ENCODE data around the gene IZUMO4.

IZUMO4 gene, protein sequence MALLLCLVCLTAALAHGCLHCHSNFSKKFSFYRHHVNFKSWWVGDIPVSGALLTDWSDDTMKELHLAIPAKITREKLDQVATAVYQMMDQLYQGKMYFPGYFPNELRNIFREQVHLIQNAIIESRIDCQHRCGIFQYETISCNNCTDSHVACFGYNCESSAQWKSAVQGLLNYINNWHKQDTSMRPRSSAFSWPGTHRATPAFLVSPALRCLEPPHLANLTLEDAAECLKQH

DNA sequence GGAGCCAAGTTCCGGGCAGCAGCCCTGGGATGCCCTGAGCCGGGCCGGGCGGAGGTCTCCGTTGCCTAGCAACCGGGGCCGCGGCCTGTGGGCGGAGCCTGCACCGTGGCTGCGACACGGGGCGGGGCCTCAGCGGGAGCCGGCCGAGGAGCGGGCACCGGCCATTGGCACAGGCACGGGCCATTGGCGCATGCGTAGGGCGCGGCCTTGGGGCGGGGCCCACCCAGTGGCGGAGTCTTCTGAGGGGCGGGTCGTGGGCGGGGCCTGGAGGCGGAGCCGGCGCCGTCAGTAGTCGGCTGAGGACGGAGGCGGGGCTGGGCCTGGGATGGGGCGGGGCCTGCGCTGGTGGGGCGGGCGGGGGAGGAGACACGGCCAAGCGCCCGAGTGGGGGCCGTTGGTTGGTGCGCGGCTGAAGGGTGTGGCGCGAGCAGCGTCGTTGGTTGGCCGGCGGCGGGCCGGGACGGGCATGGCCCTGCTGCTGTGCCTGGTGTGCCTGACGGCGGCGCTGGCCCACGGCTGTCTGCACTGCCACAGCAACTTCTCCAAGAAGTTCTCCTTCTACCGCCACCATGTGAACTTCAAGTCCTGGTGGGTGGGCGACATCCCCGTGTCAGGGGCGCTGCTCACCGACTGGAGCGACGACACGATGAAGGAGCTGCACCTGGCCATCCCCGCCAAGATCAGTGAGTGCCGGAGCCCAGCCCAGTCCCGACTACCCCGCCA is at the start of gene IZUMO4:
IZUMO4 (plus strand) TSS at position 436 of the 723 bp plus-strand sequence; CDS start at position 467, 31 bp downstream.
- peak within 1 kb of the TSS; percentile 55 to 85 (median 64) for H3K4me3 ChIP-seq

DNA sequence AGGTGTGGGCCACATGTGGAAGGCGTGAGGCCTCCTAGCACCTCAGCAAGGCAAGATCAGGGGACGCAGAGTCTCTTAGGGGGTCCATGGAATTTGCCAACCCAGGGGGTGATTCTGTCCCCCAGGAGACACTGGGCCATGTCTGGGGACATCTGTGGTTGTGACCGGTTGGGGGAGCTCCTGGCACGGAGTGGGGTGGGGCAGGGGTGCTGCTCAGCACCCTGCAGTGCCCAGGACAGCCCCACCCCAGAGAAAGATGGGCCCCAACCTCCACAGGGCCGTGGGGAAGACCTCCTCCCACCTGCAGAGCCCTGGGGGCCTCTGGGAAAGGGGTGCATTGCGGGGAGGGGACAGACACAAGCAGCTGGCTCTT is 49.7 kb upstream of the IZUMO4 start:
- no peak overlapping the region for H3K4me3 ChIP-seq
- peak overlapping the region in 12 of 21 experiments; percentile 9 to 98 (median 92) for H3K27ac ChIP-seq

More for the DNA sequence above, at the start of gene IZUMO4:
- peak within 1 kb of the TSS; percentile 63 to 98 (median 94) for H3K27ac ChIP-seq

DNA sequence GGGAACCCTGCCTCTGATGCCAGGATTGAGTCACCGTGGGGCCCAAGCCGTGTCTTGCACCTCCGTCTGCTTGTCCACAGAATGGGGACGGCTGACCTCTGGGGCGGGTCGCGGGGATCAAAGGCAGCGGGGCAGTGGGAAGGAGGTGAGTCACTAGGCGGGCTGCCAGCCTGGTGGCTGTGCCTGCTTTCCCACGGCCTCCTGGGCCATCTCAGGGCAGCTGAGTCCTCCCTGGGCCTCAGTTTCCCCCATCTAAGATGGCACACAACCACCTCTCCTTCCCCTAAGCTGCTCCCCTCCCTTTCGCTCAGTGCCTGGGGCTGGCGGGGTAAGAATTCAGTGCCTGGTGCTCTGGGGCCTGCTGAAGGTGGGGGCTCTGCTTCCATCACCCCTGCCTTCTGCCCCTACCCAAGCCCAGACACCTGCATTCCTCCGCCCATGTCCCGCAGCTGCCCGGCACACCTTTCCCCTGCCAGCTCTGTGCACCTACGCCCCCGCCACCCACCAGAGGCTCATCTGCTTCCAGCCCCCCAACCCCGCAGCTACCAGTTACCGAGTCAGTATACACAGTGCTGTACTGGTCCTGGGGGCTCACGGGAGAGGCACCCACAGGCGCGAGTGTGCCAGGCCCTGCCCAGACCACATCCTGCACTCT is 49.1 kb upstream of the IZUMO4 start:
- H3K4me3 ChIP-seq, result peak overlapping the region in 1 of 7 experiments; percentile 98

DNA sequence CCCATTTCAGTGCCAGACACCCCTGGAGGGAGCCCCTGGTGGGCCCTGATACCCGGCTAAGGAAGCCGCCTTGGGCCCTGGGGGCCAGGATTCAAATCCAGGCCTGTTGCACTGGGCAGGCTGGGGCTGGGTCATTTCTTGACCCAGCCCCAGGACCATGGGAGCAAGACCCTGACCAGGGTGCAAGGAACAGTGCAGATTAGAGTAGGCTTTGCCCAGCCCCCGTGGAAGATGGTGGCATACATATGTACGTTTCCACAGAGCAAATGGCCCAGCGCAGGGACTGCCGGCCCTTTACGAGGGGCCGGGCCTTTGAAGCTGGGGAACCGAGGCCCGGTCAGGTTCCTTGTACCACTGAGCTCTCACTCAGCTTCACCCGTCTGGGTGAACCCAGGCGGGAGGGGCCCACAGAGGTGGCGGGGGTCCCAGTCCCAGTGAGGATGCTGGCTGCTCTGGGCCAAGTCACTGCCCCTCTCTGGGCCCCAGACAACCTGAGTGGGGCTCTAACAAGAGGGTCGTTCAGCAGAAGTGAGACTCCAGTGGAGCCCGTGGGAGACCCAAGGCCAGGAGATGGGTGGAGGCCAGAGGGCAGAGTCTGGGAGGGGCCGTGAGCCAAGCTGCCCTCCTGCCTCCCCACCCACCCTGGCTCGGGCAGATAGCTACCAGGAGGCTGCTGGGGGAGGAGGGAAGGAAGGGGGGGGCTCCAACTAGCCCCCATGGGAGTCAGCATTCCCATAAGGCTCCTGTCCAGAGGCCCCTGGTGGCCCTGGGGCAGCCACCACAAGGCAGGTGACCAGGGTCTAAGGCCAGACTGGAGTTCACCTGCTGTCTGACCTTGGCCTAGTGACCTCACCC is 48.4 kb upstream of the IZUMO4 start:
- peak overlapping the region in 18 of 21 experiments; percentile 34 to 98 (median 94) for H3K27ac ChIP-seq
- H3K4me3 ChIP-seq, result peak overlapping the region in 6 of 7 experiments; percentile 78 to 98 (median 88)

More for the DNA sequence above, 49.1 kb upstream of the IZUMO4 start:
- H3K27ac ChIP-seq, result peak overlapping the region in 14 of 21 experiments; percentile 9 to 98 (median 92)

DNA sequence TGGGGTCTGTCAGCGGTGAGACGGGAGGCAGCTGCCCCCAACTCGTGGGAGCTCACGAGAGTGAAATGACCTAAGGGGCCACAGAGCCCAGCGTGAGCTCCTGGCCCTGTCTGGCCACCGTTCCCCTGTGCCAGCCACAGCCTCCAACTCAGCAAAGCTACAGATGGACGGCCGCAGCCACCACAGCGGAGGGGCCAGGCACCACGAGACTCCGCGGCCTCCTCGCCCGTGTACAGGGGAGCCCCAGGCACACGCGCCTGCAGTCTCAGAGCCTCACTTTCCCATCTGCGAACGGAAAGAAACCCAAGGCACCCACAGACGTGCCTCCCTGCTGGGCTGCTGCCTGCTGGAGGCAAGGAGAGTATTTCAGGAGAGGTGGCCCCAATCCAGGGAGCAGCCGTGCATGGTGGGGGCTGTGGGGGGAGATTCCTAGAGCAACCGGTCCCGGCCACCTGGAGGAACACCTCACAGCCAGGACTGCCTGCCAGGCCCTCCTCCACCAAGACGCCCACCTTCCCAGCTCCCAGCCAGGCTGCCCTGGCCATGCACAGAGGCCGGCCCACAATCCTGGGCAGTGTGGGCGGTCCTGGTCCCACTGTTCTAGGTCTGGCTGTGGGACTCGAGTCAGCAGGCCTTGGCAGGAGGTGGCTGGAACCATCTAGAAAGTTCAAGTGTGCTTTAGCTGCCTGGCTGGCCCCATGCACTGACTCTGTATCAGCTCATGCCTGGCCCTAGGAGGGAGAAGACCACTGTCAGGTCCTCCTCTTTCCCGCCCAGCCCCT is 47.6 kb upstream of the IZUMO4 start:
- H3K27ac ChIP-seq, result peak overlapping the region in 20 of 21 experiments; percentile 34 to 98 (median 93)
- H3K4me3 ChIP-seq, result peak overlapping the region; percentile 78 to 98 (median 94)

DNA sequence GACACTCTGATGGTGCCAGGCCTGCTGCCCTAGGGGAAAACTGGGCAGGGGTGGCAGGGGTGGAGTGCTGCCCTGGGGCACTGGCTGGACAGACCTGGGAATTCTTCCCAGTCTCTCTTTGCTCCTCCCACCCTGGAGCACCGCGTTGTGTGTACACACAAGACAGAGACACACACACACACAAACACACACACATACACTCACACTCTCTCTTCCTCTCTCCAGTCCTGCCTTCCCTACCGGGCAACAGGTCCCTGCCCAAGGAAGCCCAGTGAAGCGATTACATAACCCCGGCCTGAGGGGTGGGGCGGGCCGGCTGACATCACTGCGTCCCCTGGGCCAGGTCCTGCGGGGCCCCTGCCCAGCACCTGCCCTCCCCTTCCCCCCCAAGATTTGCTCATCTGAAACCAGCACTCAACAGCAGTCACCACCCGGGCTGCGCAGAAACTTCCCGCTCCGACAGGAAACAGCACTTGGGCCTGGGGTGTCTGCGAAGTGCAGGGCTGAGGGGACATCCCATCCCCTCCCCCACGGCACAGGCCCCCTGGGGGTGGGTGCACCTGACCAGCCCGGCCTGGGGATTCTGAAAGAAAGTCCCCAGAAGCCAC is 46.9 kb upstream of the IZUMO4 start:
- Histone ChIP-seq H3K27ac (peak overlapping the region; percentile 84 to 98 (median 93)), H3K4me3 (peak overlapping the region; percentile 78 to 98 (median 94))

DNA sequence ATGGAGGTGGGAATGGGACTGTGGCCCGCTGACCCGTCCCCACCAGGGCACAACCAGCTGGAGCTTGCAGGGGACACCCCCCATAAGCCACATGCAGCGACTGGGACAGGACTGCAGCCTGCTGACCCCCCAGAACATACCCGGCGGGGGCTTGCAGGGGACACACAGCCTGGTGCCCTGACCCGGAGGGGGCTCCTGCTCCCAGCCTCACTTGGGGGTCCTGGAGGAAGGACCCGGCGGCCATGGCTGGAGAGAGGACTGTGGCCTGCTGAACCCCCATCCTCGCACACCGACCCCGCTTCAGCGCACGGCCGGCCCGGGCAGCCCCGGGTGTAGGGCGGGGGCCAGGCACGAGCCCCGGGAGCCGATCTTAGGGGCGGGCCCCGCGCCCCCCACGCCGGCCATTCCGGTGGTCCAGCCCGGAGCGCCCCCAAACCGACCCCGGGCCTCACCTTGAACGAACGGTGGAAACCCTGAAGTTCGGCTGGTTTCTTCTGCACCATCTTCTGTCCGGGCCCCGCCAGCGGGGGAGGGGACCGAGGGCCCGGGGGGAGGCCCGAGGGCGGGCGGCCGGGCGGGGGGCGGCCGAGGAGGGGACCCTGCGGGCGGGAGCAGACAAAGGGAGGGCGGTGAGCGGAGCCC is 46.2 kb upstream of the IZUMO4 start:
- Histone ChIP-seq H3K27ac (peak overlapping the region; percentile 84 to 98 (median 93)), H3K4me3 (peak overlapping the region; percentile 78 to 98 (median 94))

DNA sequence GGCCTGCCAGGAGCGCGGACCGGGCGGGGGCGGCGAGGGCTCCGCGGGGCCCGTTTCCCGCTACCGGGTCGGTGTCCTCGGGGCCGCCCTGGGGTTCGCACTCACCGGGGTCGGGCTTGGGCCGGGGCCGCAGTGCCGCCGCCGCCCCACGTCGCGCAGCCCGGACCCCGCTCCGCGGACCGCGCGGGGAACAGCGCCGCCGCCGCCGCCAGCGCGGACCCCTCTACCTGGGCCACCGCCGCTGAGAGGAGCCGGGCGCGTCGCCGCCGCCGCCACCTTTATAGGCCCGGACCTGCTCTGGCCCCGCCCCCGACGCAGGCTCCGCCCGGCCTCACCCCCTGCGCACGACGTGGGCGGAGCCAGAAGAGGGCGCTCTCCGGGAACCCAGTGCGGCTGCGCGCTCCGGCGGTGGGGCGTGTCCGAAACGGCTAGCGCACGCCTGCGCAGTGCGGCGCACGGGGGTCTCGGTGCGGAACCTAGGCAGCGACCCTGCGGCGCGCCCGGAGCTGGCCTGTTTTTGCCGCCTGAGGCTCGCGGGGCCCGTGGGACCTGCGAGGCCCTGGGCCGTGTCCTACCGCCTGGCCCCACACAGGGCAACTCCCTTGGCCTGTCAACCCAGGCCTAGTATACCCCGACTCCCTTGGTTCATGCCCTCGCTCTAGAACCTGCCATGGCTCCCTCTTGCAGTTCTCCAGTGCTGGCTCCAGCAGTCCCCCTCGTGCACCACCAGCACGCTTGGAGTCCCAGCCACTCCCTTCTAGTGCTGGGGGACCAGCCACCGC is 45.5 kb upstream of the IZUMO4 start, which contains the start of gene MKNK2:
MKNK2 (minus strand) TSS at position 254 of the 782 bp plus-strand sequence. CDS start 393 bp downstream, outside the sequence.
- H3K27ac ChIP-seq, result peak within 1 kb of the TSS; percentile 84 to 98 (median 94)
- peak within 1 kb of the TSS; percentile 78 to 98 (median 94) for H3K4me3 ChIP-seq

DNA sequence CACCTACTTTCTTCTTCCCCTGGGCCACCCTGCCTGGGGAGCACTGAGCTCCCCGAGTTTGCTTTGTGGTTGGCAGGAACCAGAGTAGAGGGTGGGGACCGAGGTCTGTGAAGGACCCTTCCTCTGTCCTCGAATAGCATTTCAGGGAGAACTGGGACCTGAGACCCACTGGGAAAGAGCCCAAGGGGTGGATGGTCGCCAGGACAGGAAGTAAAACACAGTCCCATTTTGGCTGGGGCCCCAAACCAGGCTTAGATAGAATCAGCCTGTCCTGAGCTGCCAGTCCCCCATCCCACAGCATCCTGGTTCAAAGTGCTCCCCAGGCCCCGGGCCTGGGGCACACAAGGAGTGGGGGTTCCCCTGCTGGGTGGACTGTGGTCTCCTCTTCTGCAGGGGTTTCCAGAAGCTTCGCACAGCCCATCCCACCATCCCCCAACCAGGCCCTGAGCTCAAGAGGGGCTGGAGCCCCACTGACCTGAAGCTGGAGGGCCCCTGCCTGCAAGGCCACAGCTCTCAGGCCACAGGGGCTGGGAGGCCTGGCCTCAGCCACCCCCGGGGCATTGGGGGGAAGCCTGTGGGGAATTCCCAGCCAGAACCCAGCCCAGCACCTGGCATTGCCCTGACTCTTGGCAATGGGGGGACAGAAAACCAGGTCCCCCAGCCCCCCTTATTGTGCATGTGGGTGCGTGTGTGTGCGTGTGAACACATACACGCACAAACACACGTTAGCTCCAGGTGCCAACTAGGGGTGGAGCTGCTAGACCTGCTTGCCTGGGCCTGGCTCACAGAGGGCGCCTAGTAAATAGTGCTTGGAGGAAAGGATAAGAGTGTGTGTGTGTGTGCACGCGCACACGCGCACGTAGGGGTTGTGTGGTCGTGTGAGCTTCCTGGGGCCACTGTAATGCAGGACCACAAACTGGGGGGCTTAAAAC is 44.7 kb upstream of the IZUMO4 start:
- H3K4me3 ChIP-seq, result peak overlapping the region in 5 of 7 experiments; percentile 26 to 98 (median 95)
- H3K27ac ChIP-seq, result peak overlapping the region in 20 of 21 experiments; percentile 76 to 98 (median 91)

DNA sequence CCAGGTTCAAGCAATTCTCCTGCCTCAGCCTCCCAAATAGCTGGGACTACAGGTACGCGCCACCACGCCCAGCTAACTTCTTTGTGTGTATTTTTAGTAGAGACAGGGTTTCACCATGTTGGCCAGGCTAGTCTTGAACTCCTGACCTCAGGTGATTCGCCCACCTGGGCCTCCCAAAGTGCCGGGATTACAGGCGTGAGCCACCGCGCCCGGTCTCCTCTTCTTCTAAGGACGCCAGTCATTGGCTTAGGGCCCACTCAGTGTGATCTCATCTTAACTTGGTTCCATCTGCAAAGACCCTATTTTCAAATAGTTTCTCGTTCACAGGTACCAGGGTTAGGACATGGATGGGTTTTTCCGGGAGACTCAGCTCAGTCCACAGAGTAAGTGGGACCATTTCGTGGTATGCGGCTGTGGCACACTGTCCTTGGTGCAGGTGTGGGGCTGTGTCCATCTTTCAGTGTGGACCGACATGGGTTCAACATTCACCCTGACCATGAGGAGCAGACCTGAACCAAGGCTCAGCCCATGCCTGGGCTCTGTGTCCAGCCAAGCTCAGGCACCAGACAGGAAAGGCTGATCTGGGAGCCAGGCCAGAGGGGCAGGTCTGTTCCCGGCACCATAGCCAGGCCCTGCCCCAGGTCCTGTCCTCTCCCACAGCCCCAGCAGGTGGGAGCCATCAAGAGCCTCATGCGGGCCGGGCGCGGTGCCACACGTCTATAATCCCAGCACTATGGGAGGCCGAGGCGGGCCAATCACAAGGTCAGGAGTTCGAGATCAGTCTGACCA is 42.9 kb upstream of the IZUMO4 start:
- H3K4me3 ChIP-seq, result no peak overlapping the region
- H3K27ac ChIP-seq, result peak overlapping the region in 7 of 21 experiments; percentile 15 to 96 (median 30)

DNA sequence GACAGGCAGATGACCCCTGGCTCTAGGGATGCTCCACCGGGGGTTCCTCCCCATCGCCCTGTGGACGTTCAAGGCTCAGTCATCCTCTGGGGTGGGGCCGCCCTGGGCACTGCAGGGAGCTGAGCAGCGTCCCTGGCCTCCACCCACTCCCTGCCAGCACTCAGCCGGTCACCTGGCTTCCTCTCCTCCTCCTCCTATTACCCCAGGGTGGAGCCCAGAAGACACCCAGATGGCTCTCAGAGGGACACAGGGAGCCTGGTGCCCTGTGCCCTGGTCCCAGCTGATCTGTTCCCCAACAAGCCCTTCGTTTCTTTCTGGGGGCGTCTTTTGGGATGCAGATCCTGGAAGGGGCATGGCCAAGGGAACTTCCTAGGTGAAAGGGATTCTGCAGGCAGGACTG is 42.0 kb upstream of the IZUMO4 start:
- peak overlapping the region in 8 of 21 experiments; percentile 9 to 100 (median 37) for H3K27ac ChIP-seq
- H3K4me3 ChIP-seq, result no peak overlapping the region

DNA sequence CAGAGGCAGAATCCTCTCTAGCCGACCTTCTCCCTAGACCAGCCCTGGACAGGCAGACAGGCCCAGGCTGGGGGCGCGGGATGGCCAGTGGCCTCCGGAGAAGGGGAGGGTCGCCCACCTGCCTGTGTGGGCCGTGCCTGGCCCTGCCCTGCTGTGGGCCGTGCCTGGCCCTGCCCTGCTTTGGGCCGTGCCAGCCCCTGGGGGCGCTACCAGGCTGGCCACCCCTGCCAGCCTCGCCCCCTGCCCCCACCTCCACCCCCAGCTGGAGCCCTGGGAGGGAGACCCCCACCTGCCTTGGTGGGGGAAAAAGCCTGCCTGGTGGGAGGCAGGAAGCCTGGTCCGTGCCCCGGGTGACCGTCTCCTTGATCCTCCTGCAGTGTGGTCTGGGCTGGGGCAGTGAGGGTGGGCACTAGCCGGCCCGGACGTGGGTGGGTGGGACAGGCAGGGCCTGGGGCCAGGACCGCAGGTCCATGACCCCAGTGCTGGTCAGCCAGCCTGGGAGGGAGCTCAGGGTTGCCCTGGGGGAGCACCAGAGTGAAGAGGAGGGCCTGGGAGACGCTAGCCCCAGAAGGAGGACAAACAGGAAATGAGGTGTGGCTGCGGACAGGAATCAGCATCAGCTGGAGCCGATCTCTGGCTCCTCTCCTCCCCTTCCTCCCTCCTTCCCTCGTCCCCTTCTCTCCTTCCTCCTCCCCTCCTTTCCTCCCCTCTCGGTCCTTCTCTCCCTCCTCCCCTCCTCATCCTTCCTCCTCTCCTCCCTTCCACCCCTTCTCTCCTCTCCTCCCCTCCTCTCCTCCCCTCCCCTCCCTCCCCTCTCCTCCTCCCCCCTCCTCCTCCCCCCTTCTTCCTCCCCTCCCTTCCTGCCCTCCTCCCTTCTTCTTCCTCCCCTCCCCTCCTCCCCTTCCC is 40.5 kb upstream of the IZUMO4 start:
- H3K4me3 ChIP-seq, result peak overlapping the region in 3 of 7 experiments; percentile 1 to 32 (median 11)

DNA sequence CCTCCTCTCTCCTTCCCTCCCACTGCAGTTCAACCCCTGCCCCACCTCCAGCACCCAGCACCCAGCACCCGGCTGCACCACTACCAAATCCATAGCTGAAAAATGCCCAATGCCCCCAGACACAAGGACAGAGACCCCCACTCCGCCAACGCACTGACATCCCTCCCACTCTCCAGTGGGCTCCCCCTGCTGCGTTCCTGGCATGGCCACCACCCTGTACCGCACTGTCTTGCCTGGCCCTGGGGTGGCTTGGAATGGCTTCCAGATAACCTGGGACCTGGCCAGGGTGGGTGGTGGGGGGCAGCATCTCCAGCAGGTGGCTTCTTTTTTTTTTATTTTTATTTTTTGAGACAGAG is 39.9 kb upstream of the IZUMO4 start:
- no peak overlapping the region for H3K4me3 ChIP-seq
- H3K27ac ChIP-seq, result peak overlapping the region in 17 of 21 experiments; percentile 38 to 100 (median 97)

More for the DNA sequence above, 40.5 kb upstream of the IZUMO4 start:
- H3K27ac ChIP-seq, result peak overlapping the region; percentile 61 to 100 (median 92)
